ENCODE measurements around the gene BTBD6. TPM values are rescaled to one million over a fixed set of nuclear protein-coding genes. Genes with fewer than 3 reads are reported as not detected.

Gene BTBD6
- total and polyA plus RNA-seq, 2 of the 8 experiments (the other 6 are each of a cell fraction or from before 2014, with no cell fraction given) = 10.1 to 10.2 TPM

- Histone ChIP-seq H3K27ac (ENCODE audit: low read depth, low read length) (no peak overlapping the region), H3K56ac (replicated peaks; ENCODE audit: insufficient read length, low read depth, low read length) (no peak overlapping the region), H3K14ac (ENCODE audit: insufficient read length) (no peak overlapping the region), H2BK120ac (replicated peaks; ENCODE audit: low read depth, low read length) (no peak overlapping the region), H3K4me2 (ENCODE audit: insufficient read depth in 1 of 2, low read depth in 2 of 2, low read length in 2 of 2) (no peak overlapping the region), H3K36me3 (ENCODE audit: control insufficient read depth in 2 of 4, insufficient read depth in 4 of 4, low read length in 3 of 4) (peaks cover 0 to 6% (median 0%) of the 10 kb centered on the region in 4 experiments; a peak in 2 of 8 replicates), H4K8ac (ENCODE audit: extremely low read depth, insufficient read depth, low read length) (no peak overlapping the region; the same call in 1 of the 2 replicates), H2AK5ac (ENCODE audit: low read depth, low read length) (no peak overlapping the region), H2AFZ (ENCODE audit: low read length) (no peak overlapping the region), H3K79me1 (ENCODE audit: low read depth, low read length) (peaks cover 2% of the 10 kb centered on the region; the same call in 1 of the 2 replicates), H3K79me2 (ENCODE audit: control insufficient read depth in 1 of 2, insufficient read depth in 2 of 2, low read length in 2 of 2) (peaks cover 0 to 3% of the 10 kb centered on the region in 2 experiments; a peak in 1 of 4 replicates), H2BK5ac (ENCODE audit: low read depth, low read length) (no peak overlapping the region; the same call in 1 of the 2 replicates), H3K23ac (ENCODE audit: insufficient read length) (no peak overlapping the region), H4K5ac (ENCODE audit: insufficient read length, low read depth, low read length) (no peak overlapping the region), H3K9ac (replicated peaks in 1 of 4; ENCODE audit: extremely low read depth in 1 of 4, low read depth in 3 of 4, low read length in 3 of 4) (no peak overlapping the region), H4K20me1 (replicated peaks in 1 of 2; ENCODE audit: control insufficient read depth in 1 of 2, insufficient read depth in 2 of 2, low read length in 2 of 2) (peaks cover 0 to 4% of the 10 kb centered on the region in 2 experiments), H3K18ac (ENCODE audit: extremely low read depth, low read length) (no peak overlapping the region), H3K9me3 (ENCODE audit: insufficient read depth in 2 of 2, low read depth in 1 of 2, low read length in 1 of 2) (peaks cover 0 to 4% of the 10 kb centered on the region in 2 experiments; a peak in 1 of 4 replicates), H4K91ac (replicated peaks; ENCODE audit: insufficient read length, low read length) (no peak overlapping the region), H3K4me3 (ENCODE audit: extremely low read depth in 1 of 4, insufficient read depth in 2 of 4, low read depth in 3 of 4, low read length in 4 of 4) (no peak overlapping the region), H2BK20ac (ENCODE audit: low read length) (no peak overlapping the region), H3K23me2 (ENCODE audit: low read depth, low read length) (no peaks in the 10 kb centered on the region), H3K4ac (replicated peaks; ENCODE audit: insufficient read length, low read depth, low read length) (no peak overlapping the region), H3K4me1 (replicated peaks in 1 of 4; ENCODE audit: control insufficient read depth in 3 of 4, insufficient read depth in 4 of 4, low read length in 3 of 4) (no peaks in the 10 kb centered on the region), H2BK15ac (ENCODE audit: low read length) (no peak overlapping the region), H2BK12ac (ENCODE audit: low read depth, low read length) (no peak overlapping the region), H3K27me3 (replicated peaks in 1 of 4; ENCODE audit: control insufficient read depth in 3 of 4, extremely low read depth in 1 of 4, insufficient read depth in 3 of 4, low read length in 3 of 4) (no peaks in the 10 kb centered on the region)
- DNase-seq (ENCODE audit: low read depth in 1 of 2, low spot score in 2 of 2) (no peak), FAIRE-seq (no peak)
- WGBS, 2 experiments (ENCODE audit: extremely low coverage in 1 of 2, insufficient coverage in 1 of 2, insufficient read length in 1 of 2, insufficient replicate concordance in 2 of 2, low coverage in 1 of 2, low lambda C conversion rate in 2 of 2, missing lambda C conversion rate in 1 of 2) = 91% methylated on average over 18 of the region's 19 CpGs; no CpG with 5 or more reads in 1 of the 2 experiments
- ChIA-PET POLR2A (ENCODE audit: partially characterized antibody) (no interaction called here), CTCF (ENCODE audit: partially characterized antibody) (no interaction called here)
- TF ChIP-seq SIX5 (IDR thresholded peaks at IDR 0.05; ENCODE audit: low read depth, low read length) (no peak), BRCA1 (IDR thresholded peaks at IDR 0.05; ENCODE audit: low read depth, low read length) (no peak), SIRT6 (IDR thresholded peaks at IDR 0.05; ENCODE audit: low read length) (no peak), TAF1 (IDR thresholded peaks at IDR 0.05; ENCODE audit: low read depth, low read length) (no peak), RNF2 (IDR thresholded peaks at IDR 0.05; ENCODE audit: borderline replicate concordance, low read depth, low read length, missing control alignments, poor library complexity, severe bottlenecking) (no peak), NANOG (IDR thresholded peaks at IDR 0.05; ENCODE audit: insufficient read depth, low read depth, low read length, poor library complexity, severe bottlenecking) (no peak), SIN3A (conservative IDR thresholded peaks at IDR 0.05 in 1 of 2, IDR thresholded peaks at IDR 0.05 in 1 of 2; ENCODE audit: low read depth in 1 of 2, low read length in 2 of 2) (no peak), RAD21 (IDR thresholded peaks at IDR 0.05 in 1 of 2, conservative IDR thresholded peaks at IDR 0.05 in 1 of 2; ENCODE audit: low read depth in 2 of 2, low read length in 2 of 2) (no peak)
- TF ChIP-seq, protein P1, sequence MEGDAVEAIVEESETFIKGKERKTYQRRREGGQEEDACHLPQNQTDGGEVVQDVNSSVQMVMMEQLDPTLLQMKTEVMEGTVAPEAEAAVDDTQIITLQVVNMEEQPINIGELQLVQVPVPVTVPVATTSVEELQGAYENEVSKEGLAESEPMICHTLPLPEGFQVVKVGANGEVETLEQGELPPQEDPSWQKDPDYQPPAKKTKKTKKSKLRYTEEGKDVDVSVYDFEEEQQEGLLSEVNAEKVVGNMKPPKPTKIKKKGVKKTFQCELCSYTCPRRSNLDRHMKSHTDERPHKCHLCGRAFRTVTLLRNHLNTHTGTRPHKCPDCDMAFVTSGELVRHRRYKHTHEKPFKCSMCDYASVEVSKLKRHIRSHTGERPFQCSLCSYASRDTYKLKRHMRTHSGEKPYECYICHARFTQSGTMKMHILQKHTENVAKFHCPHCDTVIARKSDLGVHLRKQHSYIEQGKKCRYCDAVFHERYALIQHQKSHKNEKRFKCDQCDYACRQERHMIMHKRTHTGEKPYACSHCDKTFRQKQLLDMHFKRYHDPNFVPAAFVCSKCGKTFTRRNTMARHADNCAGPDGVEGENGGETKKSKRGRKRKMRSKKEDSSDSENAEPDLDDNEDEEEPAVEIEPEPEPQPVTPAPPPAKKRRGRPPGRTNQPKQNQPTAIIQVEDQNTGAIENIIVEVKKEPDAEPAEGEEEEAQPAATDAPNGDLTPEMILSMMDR (IDR thresholded peaks at IDR 0.05; ENCODE audit: control extremely low read depth in 1 of 3, insufficient read depth in 1 of 3, low read depth in 1 of 3, low read length in 3 of 3) = no peak
Observed at GRCh38 chr14:105241641-105242040, 6.7 kb upstream of the BTBD6 start.

All from H1 (cell line).